ENCODE data around the gene XPO5. TPM values are rescaled to one million over a fixed set of nuclear protein-coding genes. Genes with fewer than 3 reads are reported as not detected.

The XPO5 gene
- total RNA-seq, 1 experiment from 2014 or later, result 86.4 TPM

DNA sequence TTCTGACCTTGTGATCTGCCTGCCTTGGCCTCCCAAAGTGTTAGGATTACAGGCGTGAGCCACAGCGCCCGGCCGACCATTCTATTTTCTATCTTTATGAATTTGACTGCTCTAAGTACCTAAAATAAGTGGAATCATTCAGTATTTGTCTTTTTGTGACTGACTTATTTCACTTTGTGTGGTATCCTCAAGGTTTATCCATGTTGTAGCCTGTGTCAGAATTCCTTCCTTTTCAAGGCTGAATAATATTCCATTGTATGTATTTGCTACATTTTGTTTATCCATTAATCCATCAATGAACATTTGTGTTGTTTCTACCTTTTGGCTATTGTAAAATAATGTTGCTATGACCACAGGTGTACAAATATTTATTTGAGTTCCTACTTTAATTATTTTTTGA is 103.3 kb downstream of the XPO5 start:
- DNase-seq (ENCODE audit: low read depth, low spot score) (no peak), ATAC-seq (no peak)
- POLR2A ChIA-PET, result no interaction called here
- Histone ChIP-seq H3K9me3 (ENCODE audit: control insufficient read depth, insufficient read depth, low read depth, low read length) (no peaks in the 10 kb centered on the region), H3K4me1 (ENCODE audit: control insufficient read depth, insufficient read depth, low read length) (no peaks in the 10 kb centered on the region), H3K36me3 (ENCODE audit: control insufficient read depth, insufficient read depth, low read length) (no peaks in the 10 kb centered on the region), H3K27ac (ENCODE audit: low read length) (no peak overlapping the region), H3K4me3 (ENCODE audit: low read depth in 2 of 2, low read length in 2 of 2) (no peak overlapping the region), H3K27me3 (ENCODE audit: control insufficient read depth, insufficient read depth, low read length) (no peaks in the 10 kb centered on the region)
- in situ Hi-C loops (cut with HindIII; ENCODE audit: low pct_unique_long_range_greater_than_20kb, low sequenced_read_pairs), result no loop called here
- intact Hi-C loops (cut with micrococcal nuclease; ENCODE audit: unreplicated experiment), result no loop called here
- TF ChIP-seq TCF7L2 (IDR thresholded peaks at IDR 0.05; ENCODE audit: low read depth, low read length) (no peak), POLR2AphosphoS5 (IDR thresholded peaks at IDR 0.05; ENCODE audit: low read depth, low read length) (no peak), SIN3A (IDR thresholded peaks at IDR 0.05; ENCODE audit: borderline replicate concordance, insufficient read depth, low read depth, low read length) (no peak)
- TF ChIP-seq, protein P1, sequence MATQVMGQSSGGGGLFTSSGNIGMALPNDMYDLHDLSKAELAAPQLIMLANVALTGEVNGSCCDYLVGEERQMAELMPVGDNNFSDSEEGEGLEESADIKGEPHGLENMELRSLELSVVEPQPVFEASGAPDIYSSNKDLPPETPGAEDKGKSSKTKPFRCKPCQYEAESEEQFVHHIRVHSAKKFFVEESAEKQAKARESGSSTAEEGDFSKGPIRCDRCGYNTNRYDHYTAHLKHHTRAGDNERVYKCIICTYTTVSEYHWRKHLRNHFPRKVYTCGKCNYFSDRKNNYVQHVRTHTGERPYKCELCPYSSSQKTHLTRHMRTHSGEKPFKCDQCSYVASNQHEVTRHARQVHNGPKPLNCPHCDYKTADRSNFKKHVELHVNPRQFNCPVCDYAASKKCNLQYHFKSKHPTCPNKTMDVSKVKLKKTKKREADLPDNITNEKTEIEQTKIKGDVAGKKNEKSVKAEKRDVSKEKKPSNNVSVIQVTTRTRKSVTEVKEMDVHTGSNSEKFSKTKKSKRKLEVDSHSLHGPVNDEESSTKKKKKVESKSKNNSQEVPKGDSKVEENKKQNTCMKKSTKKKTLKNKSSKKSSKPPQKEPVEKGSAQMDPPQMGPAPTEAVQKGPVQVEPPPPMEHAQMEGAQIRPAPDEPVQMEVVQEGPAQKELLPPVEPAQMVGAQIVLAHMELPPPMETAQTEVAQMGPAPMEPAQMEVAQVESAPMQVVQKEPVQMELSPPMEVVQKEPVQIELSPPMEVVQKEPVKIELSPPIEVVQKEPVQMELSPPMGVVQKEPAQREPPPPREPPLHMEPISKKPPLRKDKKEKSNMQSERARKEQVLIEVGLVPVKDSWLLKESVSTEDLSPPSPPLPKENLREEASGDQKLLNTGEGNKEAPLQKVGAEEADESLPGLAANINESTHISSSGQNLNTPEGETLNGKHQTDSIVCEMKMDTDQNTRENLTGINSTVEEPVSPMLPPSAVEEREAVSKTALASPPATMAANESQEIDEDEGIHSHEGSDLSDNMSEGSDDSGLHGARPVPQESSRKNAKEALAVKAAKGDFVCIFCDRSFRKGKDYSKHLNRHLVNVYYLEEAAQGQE (IDR thresholded peaks at IDR 0.05; ENCODE audit: insufficient read depth in 1 of 2, low read depth in 2 of 2, low read length in 1 of 2), result no peak
- TF ChIP-seq, protein P2, sequence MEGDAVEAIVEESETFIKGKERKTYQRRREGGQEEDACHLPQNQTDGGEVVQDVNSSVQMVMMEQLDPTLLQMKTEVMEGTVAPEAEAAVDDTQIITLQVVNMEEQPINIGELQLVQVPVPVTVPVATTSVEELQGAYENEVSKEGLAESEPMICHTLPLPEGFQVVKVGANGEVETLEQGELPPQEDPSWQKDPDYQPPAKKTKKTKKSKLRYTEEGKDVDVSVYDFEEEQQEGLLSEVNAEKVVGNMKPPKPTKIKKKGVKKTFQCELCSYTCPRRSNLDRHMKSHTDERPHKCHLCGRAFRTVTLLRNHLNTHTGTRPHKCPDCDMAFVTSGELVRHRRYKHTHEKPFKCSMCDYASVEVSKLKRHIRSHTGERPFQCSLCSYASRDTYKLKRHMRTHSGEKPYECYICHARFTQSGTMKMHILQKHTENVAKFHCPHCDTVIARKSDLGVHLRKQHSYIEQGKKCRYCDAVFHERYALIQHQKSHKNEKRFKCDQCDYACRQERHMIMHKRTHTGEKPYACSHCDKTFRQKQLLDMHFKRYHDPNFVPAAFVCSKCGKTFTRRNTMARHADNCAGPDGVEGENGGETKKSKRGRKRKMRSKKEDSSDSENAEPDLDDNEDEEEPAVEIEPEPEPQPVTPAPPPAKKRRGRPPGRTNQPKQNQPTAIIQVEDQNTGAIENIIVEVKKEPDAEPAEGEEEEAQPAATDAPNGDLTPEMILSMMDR (IDR thresholded peaks at IDR 0.05), result no peak
- CTCF ChIA-PET, result no interaction called here
- no TSS peak for BruUV-seq (replicated peaks)

Other genes with a start within 250 kb of the XPO5 start
- 28.0 TPM for gene ZNF318, start 206.4 kb downstream of the XPO5 start, total RNA-seq (2021; ENCODE audit: unreplicated experiment)
- 52.7 TPM for gene ABCC10, start 148.5 kb downstream of the XPO5 start, total RNA-seq (2021; ENCODE audit: unreplicated experiment)
- gene DLK2, start 120.5 kb downstream of the XPO5 start, total RNA-seq (2021; ENCODE audit: unreplicated experiment), result 19.1 TPM
- gene TJAP1, start 98.5 kb downstream of the XPO5 start, total RNA-seq (2021; ENCODE audit: unreplicated experiment), result 42.7 TPM
- 2.9 TPM for gene LRRC73, start 65.7 kb downstream of the XPO5 start, total RNA-seq (2021; ENCODE audit: unreplicated experiment)
- gene YIPF3, start 59.1 kb downstream of the XPO5 start, total RNA-seq (2021; ENCODE audit: unreplicated experiment), result 81.8 TPM
- 65.1 TPM for gene POLR1C, start 58.9 kb downstream of the XPO5 start, total RNA-seq (2021; ENCODE audit: unreplicated experiment)
- 28.4 TPM for gene POLH, start 147 bp upstream of the XPO5 start, total RNA-seq (2021; ENCODE audit: unreplicated experiment)
- gene GTPBP2, start 53.2 kb upstream of the XPO5 start, total RNA-seq (2021; ENCODE audit: unreplicated experiment), result 59.4 TPM
- gene MAD2L1BP, start 59.8 kb upstream of the XPO5 start, total RNA-seq (2021; ENCODE audit: unreplicated experiment), result 44.2 TPM
- 0.28 TPM for gene RSPH9, start 69.0 kb upstream of the XPO5 start, total RNA-seq (2021; ENCODE audit: unreplicated experiment)
- gene MRPS18A, start 111.8 kb upstream of the XPO5 start, total RNA-seq (2021; ENCODE audit: unreplicated experiment), result 45.8 TPM
- 98.7 TPM for gene VEGFA, start 194.2 kb upstream of the XPO5 start, total RNA-seq (2021; ENCODE audit: unreplicated experiment)

All from Panc1 (cell line).